GM19043 (cell line): ENCODE measurements around the gene PLEKHH2.
"Not testable (repeated sequence)": the region's sequence is repeated elsewhere in the genome, so short reads cannot be mapped to it uniquely, and the experiment has no call there.

Experiments used
- ATAC-seq: cut with Tn5 transposase; IDR thresholded peaks from one replicate; pipeline ENCODE4 v1.9.1; 2021; ENCODE audit warnings: low read depth; ENCODE audit not compliant: unreplicated experiment

PLEKHH2 gene

GRCh38 chr2:43714164-43714563 lies 77.1 kb downstream of the PLEKHH2 start:
- ATAC-seq: no peak

- ATAC-seq: no peak
These were observed 78.4 kb downstream of the PLEKHH2 start for GRCh38 chr2:43715300-43716098.

GRCh38 chr2:43717322-43717721 lies 80.3 kb downstream of the PLEKHH2 start:
- ATAC-seq: no peak

GRCh38 chr2:43718530-43719124 lies 81.6 kb downstream of the PLEKHH2 start:
- ATAC-seq: no peak

GRCh38 chr2:43724728-43725526 lies 87.9 kb downstream of the PLEKHH2 start:
- ATAC-seq: no peak

GRCh38 chr2:43725711-43726246 lies 88.7 kb downstream of the PLEKHH2 start:
- no peak for ATAC-seq

GRCh38 chr2:43726961-43727633 lies 90.0 kb downstream of the PLEKHH2 start:
- ATAC-seq: not testable (repeated sequence)

- ATAC-seq: no peak
These were observed 90.6 kb downstream of the PLEKHH2 start for GRCh38 chr2:43727634-43728014.

GRCh38 chr2:43729491-43730174 lies 92.6 kb downstream of the PLEKHH2 start:
- no peak for ATAC-seq

- no peak for ATAC-seq
These were observed 94.2 kb downstream of the PLEKHH2 start for GRCh38 chr2:43731211-43731610.

- ATAC-seq: no peak
These were observed 99.6 kb downstream of the PLEKHH2 start for GRCh38 chr2:43736637-43737036.

- ATAC-seq: no peak
These were observed 100.2 kb downstream of the PLEKHH2 start for GRCh38 chr2:43737097-43737854.

GRCh38 chr2:43737855-43738254 lies 100.8 kb downstream of the PLEKHH2 start:
- no peak for ATAC-seq

- ATAC-seq: no peak
These were observed 101.2 kb downstream of the PLEKHH2 start for GRCh38 chr2:43738257-43738656.

- no peak for ATAC-seq
These were observed 106.6 kb downstream of the PLEKHH2 start for GRCh38 chr2:43743706-43744105.

GRCh38 chr2:43745457-43745856 lies 108.4 kb downstream of the PLEKHH2 start:
- ATAC-seq: no peak

- no peak for ATAC-seq
These were observed 111.3 kb downstream of the PLEKHH2 start for GRCh38 chr2:43748333-43748732.

- ATAC-seq: no peak
These were observed 112.5 kb downstream of the PLEKHH2 start for GRCh38 chr2:43749583-43749982.

- ATAC-seq: no peak
These were observed 114.5 kb downstream of the PLEKHH2 start for GRCh38 chr2:43751476-43751990.
